ENCODE data around the gene OR2J3. TPM values are rescaled to one million over a fixed set of nuclear protein-coding genes. Genes with fewer than 3 reads are reported as not detected.
"Not testable (repeated sequence)": the region's sequence is repeated elsewhere in the genome, so short reads cannot be mapped to it uniquely, and the experiment has no call there.

OR2J3 gene
- total RNA-seq, 1 donor from 2014 or later = not detected

- H3K27ac Mint-ChIP-seq (ENCODE audit: unreplicated experiment) = no peak overlapping the region
- H3K9me3 Mint-ChIP-seq (ENCODE audit: unreplicated experiment) = no peaks in the 10 kb centered on the region
- no peak for DNase-seq (ENCODE audit: extremely low spot score, unreplicated experiment)
- no peaks in the 10 kb centered on the region for H3K4me1 Mint-ChIP-seq (ENCODE audit: unreplicated experiment)
- no peaks in the 10 kb centered on the region for H3K36me3 Mint-ChIP-seq (ENCODE audit: unreplicated experiment)
- H3K27me3 Mint-ChIP-seq (ENCODE audit: unreplicated experiment) = no peaks in the 10 kb centered on the region
- H3K4me3 Mint-ChIP-seq (ENCODE audit: unreplicated experiment) = no peak overlapping the region
- no peak for TF ChIP-seq CTCF (IDR thresholded peaks at IDR 0.05)
Observed at GRCh38 chr6:29142309-29142708, 34.5 kb downstream of the OR2J3 start.

- TF ChIP-seq CTCF (IDR thresholded peaks at IDR 0.05) = no peak
- no peak for DNase-seq (ENCODE audit: extremely low spot score, unreplicated experiment)
- Mint-ChIP-seq H3K4me1 (ENCODE audit: unreplicated experiment) (no peaks in the 10 kb centered on the region), H3K27ac (ENCODE audit: unreplicated experiment) (no peak overlapping the region), H3K4me3 (ENCODE audit: unreplicated experiment) (no peak overlapping the region), H3K27me3 (ENCODE audit: unreplicated experiment) (no peaks in the 10 kb centered on the region), H3K36me3 (ENCODE audit: unreplicated experiment) (no peaks in the 10 kb centered on the region), H3K9me3 (ENCODE audit: unreplicated experiment) (no peaks in the 10 kb centered on the region)
Observed at GRCh38 chr6:29146179-29146578, 38.3 kb downstream of the OR2J3 start.

- H3K4me3 Mint-ChIP-seq (ENCODE audit: unreplicated experiment) = no peak overlapping the region
- no peak for DNase-seq (ENCODE audit: extremely low spot score, unreplicated experiment)
- H3K36me3 Mint-ChIP-seq (ENCODE audit: unreplicated experiment) = no peaks in the 10 kb centered on the region
- TF ChIP-seq CTCF (IDR thresholded peaks at IDR 0.05) = no peak
- no peaks in the 10 kb centered on the region for H3K9me3 Mint-ChIP-seq (ENCODE audit: unreplicated experiment)
- H3K4me1 Mint-ChIP-seq (ENCODE audit: unreplicated experiment) = no peaks in the 10 kb centered on the region
- no peak overlapping the region for H3K27ac Mint-ChIP-seq (ENCODE audit: unreplicated experiment)
- H3K27me3 Mint-ChIP-seq (ENCODE audit: unreplicated experiment) = no peaks in the 10 kb centered on the region
Observed at GRCh38 chr6:29147074-29147473, 39.2 kb downstream of the OR2J3 start.

GRCh38 chr6:29149444-29149843 is 41.6 kb downstream of the OR2J3 start:
- H3K27ac Mint-ChIP-seq (ENCODE audit: unreplicated experiment); H3K9me3 Mint-ChIP-seq (ENCODE audit: unreplicated experiment); DNase-seq (ENCODE audit: extremely low spot score, unreplicated experiment); H3K4me1 Mint-ChIP-seq (ENCODE audit: unreplicated experiment); H3K36me3 Mint-ChIP-seq (ENCODE audit: unreplicated experiment); H3K27me3 Mint-ChIP-seq (ENCODE audit: unreplicated experiment); H3K4me3 Mint-ChIP-seq (ENCODE audit: unreplicated experiment): not testable (repeated sequence)

- Mint-ChIP-seq H3K27me3 (ENCODE audit: unreplicated experiment) (no peaks in the 10 kb centered on the region), H3K36me3 (ENCODE audit: unreplicated experiment) (no peaks in the 10 kb centered on the region), H3K27ac (ENCODE audit: unreplicated experiment) (no peak overlapping the region), H3K4me1 (ENCODE audit: unreplicated experiment) (no peaks in the 10 kb centered on the region), H3K4me3 (ENCODE audit: unreplicated experiment) (no peak overlapping the region), H3K9me3 (ENCODE audit: unreplicated experiment) (no peaks in the 10 kb centered on the region)
- DNase-seq (ENCODE audit: extremely low spot score, unreplicated experiment) = no peak
- no peak for TF ChIP-seq CTCF (IDR thresholded peaks at IDR 0.05)
Observed at GRCh38 chr6:29153083-29153482, 45.2 kb downstream of the OR2J3 start.

GRCh38 chr6:29155182-29155581 is 47.3 kb downstream of the OR2J3 start:
- H3K27ac Mint-ChIP-seq (ENCODE audit: unreplicated experiment); H3K36me3 Mint-ChIP-seq (ENCODE audit: unreplicated experiment); H3K9me3 Mint-ChIP-seq (ENCODE audit: unreplicated experiment); H3K4me3 Mint-ChIP-seq (ENCODE audit: unreplicated experiment); DNase-seq (ENCODE audit: extremely low spot score, unreplicated experiment); H3K4me1 Mint-ChIP-seq (ENCODE audit: unreplicated experiment); H3K27me3 Mint-ChIP-seq (ENCODE audit: unreplicated experiment): not testable (repeated sequence)

GRCh38 chr6:29159922-29160321 is 52.1 kb downstream of the OR2J3 start:
- H3K27me3 Mint-ChIP-seq (ENCODE audit: unreplicated experiment) = not testable (repeated sequence)

More at GRCh38 chr6:29159922-29160321, 52.1 kb downstream of the OR2J3 start:
- not testable (repeated sequence) for H3K9me3 Mint-ChIP-seq (ENCODE audit: unreplicated experiment); H3K36me3 Mint-ChIP-seq (ENCODE audit: unreplicated experiment); H3K4me1 Mint-ChIP-seq (ENCODE audit: unreplicated experiment); H3K27ac Mint-ChIP-seq (ENCODE audit: unreplicated experiment); H3K4me3 Mint-ChIP-seq (ENCODE audit: unreplicated experiment); DNase-seq (ENCODE audit: extremely low spot score, unreplicated experiment)
